ENCODE measurements around the gene PPARD. TPM values are rescaled to one million over a fixed set of nuclear protein-coding genes. Genes with fewer than 3 reads are reported as not detected.
A peak's percentile ranks its signal among the peaks of the same experiment; 100 is the strongest.

The PPARD gene
- total RNA-seq, 2 donors from 2014 or later, result 6.0 to 11.2 TPM

GRCh38 chr6:35343835-35344550 is 1.6 kb downstream of the PPARD start:
- Histone ChIP-seq H3K27ac (peak overlapping the region in 2 of 4 donors; percentile 82 to 88), H3K36me3 (replicated peaks in 1 of 2; ENCODE audit: insufficient read depth in 1 of 2, low read depth in 2 of 2) (no peaks in the 10 kb centered on the region), H3K4me3 (no peak overlapping the region), H3K27me3 (no peaks in the 10 kb centered on the region), H3K4me1 (peaks cover 27% of the 10 kb centered on the region), H3K9me3 (no peaks in the 10 kb centered on the region)
- DNase-seq (no peak), ATAC-seq (no peak)
- 69 to 70% methylated on average over 6 of the region's 6 CpGs for WGBS, 2 donors
- intact Hi-C loops (cut with DNase I), result no loop called here
- TF ChIP-seq POLR2A (IDR thresholded peaks at IDR 0.05) (no peak), CTCF (IDR thresholded peaks at IDR 0.05) (no peak)

GRCh38 chr6:35351422-35351821 is 9.1 kb downstream of the PPARD start:
- Histone ChIP-seq H3K27ac (no peak overlapping the region), H3K9me3 (no peaks in the 10 kb centered on the region), H3K36me3 (replicated peaks in 1 of 2; ENCODE audit: insufficient read depth in 1 of 2, low read depth in 2 of 2) (no peaks in the 10 kb centered on the region), H3K4me1 (no peaks in the 10 kb centered on the region), H3K27me3 (no peaks in the 10 kb centered on the region), H3K4me3 (no peak overlapping the region)
- DNase-seq, result no peak
- intact Hi-C loops (cut with DNase I), result no loop called here
- TF ChIP-seq POLR2A (IDR thresholded peaks at IDR 0.05) (no peak), CTCF (IDR thresholded peaks at IDR 0.05) (no peak)
- WGBS, 2 donors, result 89 to 91% methylated on average over 4 of the region's 4 CpGs
- no peak for ATAC-seq

GRCh38 chr6:35352735-35353134 is 10.4 kb downstream of the PPARD start:
- no peak overlapping the region for H3K4me3 ChIP-seq
- intact Hi-C loops (cut with DNase I), result no loop called here
- no peak for DNase-seq
- H3K9me3 ChIP-seq, result no peaks in the 10 kb centered on the region
- H3K27me3 ChIP-seq, result no peaks in the 10 kb centered on the region
- TF ChIP-seq POLR2A (IDR thresholded peaks at IDR 0.05) (no peak), CTCF (IDR thresholded peaks at IDR 0.05) (no peak)
- H3K36me3 ChIP-seq (replicated peaks in 1 of 2; ENCODE audit: insufficient read depth in 1 of 2, low read depth in 2 of 2), result no peaks in the 10 kb centered on the region
- H3K4me1 ChIP-seq, result peaks cover 7% of the 10 kb centered on the region
- no peak for ATAC-seq
- H3K27ac ChIP-seq, result no peak overlapping the region
- WGBS, 2 donors, result 100% methylated on average over 2 of the region's 2 CpGs

GRCh38 chr6:35354361-35355135 is 12.2 kb downstream of the PPARD start:
- no peak overlapping the region for H3K27ac ChIP-seq
- TF ChIP-seq CTCF (IDR thresholded peaks at IDR 0.05) (no peak), POLR2A (IDR thresholded peaks at IDR 0.05) (no peak)
- no peak for DNase-seq
- H3K4me1 ChIP-seq, result peaks cover 24% of the 10 kb centered on the region
- 89 to 96% methylated on average over 13 of the region's 13 CpGs for WGBS, 2 donors
- H3K36me3 ChIP-seq (replicated peaks in 1 of 2; ENCODE audit: insufficient read depth in 1 of 2, low read depth in 2 of 2), result no peaks in the 10 kb centered on the region
- no peak overlapping the region for H3K4me3 ChIP-seq
- H3K9me3 ChIP-seq, result no peaks in the 10 kb centered on the region
- ATAC-seq, result no peak
- intact Hi-C loops (cut with DNase I), result no loop called here
- no peaks in the 10 kb centered on the region for H3K27me3 ChIP-seq
